GM18508 (cell line): ENCODE results near the gene CIAO1.
A peak's percentile ranks its signal among the peaks of the same experiment; 100 is the strongest.
"Not testable (repeated sequence)": the region's sequence is repeated elsewhere in the genome, so short reads cannot be mapped to it uniquely, and the experiment has no call there.

ENCODE experiments used
- ATAC-seq: cut with Tn5 transposase; IDR thresholded peaks from one replicate; pipeline ENCODE4 v1.9.1; 2021; ENCODE audit warnings: moderate number of reproducible peaks; ENCODE audit not compliant: insufficient read depth, unreplicated experiment

Gene CIAO1

DNA sequence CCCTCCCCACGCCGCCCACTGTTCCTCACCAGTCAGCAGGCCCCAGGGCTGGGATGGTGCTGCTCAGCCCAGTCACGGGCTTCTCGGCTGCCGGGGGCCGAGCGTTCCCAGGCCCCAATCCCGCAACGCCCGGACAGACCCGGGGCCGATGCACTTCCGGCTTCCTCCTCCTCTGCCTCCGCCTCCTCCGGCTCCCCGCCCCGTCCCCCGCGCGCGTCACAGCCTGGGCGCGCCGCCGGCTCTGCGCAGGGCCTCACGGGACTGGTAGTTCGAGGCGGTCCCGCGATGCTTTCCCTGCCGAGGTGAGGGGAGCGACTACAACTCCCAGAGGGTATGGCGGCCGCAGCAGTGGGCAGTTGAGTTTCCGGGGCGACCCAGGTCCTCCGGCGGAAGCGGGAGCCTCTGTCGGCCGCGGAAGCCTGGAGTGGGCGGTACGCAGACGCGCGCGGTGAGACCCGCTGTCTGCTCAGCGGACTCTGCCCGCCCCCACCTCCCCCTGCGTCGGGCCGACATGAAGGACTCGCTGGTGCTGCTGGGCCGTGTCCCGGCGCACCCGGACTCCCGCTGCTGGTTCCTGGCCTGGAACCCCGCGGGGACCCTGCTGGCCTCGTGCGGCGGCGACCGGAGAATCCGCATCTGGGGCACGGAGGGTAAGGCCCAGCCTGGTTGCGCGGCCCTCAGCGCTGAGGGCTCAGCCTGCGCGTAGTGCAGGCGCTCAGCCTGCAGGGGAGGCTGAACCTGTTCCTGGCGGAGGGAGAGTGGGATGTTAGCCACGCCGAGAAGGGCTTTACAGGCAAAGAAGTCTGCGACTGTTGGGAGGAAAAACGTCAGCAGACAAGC, at the start of gene CIAO1, which contains the start of gene TMEM127:
Gene CIAO1 (plus strand): TSS at position 386 of the 840 bp plus-strand sequence. CDS start 126 bp downstream, at position 512.
Gene TMEM127 (minus strand): TSS at position 158 of the 840 bp plus-strand sequence. CDS start 616 bp downstream, outside the sequence.
- peak; percentile 75 for ATAC-seq

- ATAC-seq = no peak
Measured at GRCh38 chr2:96218508-96219131, 47.4 kb upstream of the CIAO1 start.

- ATAC-seq = not testable (repeated sequence)
Measured at GRCh38 chr2:96219959-96220358, 46.1 kb upstream of the CIAO1 start.

DNA sequence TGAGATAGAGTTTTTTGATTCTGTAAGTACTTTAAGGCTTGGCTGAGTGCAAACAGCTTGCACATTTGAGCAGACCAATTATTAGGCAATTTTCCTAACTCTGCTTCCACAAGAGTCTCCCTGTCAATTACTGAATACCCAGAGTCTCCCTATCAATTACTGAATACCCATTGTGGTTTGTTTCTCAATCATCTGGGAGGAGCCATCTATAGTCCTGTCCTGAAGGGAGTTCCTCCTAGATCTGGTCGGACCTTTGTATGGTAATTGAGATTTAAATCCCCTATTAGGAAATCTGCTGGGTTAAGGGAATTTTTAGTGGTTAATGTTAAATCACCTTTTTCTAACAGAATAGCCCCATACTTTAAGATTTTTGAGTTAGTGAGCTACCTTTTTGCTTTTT, 44.9 kb upstream of the CIAO1 start:
- ATAC-seq = not testable (repeated sequence)

DNA sequence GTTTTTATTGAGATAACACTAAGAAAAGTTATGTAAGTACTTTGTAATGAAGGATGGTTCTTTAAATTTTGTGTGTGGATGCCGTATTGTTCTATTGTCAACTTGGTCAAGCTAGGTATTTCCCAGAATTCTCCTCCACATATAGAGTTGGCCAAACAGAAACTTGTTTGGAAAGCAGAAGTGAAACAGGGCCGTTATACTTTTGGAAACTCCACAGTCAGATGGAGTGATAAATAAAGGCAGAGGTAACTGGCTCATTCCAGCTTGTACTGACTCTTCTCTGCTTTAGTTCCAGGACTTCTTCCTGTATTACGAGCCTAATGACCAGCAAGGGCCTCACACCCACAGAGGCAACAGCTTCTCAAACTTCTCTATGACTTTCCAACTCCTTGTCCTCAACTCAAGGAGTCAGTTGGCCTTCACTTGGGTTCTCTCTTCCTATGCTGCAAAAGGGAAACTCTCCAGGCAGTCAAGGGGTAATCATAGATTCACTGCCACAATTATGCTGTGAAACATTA, 41.0 kb upstream of the CIAO1 start:
- ATAC-seq = peak; percentile 48

GRCh38 chr2:96231316-96231715, 34.7 kb upstream of the CIAO1 start:
- ATAC-seq = no peak

DNA sequence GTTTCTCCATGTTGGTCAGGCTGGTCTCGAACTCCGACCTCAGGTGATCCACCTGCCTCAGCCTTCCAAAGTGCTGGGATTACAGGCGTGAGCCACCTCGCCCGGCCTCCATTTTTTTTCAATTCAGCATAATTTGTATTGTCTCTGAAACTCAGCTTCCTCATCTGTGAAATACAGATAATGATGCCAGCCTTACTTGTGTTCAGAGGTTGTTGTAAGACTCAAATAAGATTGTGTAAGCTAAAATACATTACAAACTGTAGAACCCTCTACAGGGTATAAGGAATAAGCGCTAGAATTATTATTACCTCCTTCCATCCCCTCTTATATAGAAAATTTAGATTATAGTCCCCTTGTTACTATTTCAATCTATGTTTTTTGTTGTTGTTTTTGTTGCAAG, 32.6 kb upstream of the CIAO1 start:
- ATAC-seq = no peak

- no peak for ATAC-seq
Measured at GRCh38 chr2:96233880-96234316, 32.1 kb upstream of the CIAO1 start.

- no peak for ATAC-seq
Measured at GRCh38 chr2:96236882-96237281, 29.1 kb upstream of the CIAO1 start.

- ATAC-seq = no peak
Measured at GRCh38 chr2:96238266-96238665, 27.8 kb upstream of the CIAO1 start.

DNA sequence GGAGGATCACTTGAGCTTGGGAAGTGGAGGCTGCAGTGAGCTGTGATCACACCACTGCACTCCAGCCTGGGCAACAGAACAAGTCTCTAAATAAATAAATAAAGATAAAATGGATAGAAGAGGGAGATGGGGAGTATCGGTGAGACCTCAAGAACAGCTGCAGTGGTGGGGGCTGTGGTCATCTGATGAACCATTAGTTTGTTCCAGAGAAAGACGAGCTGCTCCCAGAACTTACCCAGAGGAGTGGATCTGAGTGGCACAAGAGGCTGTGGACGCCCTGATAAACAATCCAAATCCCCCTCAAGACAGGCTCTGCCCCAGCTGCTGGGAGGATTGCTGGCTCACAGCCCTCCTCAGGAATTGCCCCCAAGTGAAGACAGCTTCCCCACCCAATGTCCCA, 26.9 kb upstream of the CIAO1 start:
- ATAC-seq = no peak

DNA sequence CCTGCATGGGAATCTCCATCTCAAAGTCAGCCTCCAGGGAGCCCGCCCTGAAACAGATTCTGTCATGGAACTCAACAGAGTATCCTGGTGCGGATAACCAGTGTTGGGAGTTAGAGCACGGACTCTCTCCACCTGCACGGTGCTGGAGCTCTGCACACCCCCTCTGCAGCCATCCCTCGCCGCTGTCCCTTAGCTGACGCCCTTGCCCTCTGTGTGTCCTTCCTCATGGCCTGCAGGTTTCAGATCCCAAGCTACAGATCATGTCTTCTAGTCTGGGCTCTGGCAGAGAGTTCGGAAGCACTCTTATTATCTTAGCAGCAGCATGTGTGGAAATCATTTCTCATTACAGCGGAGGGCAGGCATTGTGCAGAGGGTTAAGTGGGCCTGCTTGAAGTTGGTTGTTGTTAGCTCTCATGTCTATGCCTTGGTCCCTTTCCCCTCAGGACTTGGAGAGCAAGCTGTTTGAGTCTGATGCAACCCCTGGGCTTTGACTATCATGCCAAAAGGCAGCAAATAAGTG, 26.2 kb upstream of the CIAO1 start:
- no peak for ATAC-seq

GRCh38 chr2:96240341-96241038, 25.5 kb upstream of the CIAO1 start:
- ATAC-seq = no peak

DNA sequence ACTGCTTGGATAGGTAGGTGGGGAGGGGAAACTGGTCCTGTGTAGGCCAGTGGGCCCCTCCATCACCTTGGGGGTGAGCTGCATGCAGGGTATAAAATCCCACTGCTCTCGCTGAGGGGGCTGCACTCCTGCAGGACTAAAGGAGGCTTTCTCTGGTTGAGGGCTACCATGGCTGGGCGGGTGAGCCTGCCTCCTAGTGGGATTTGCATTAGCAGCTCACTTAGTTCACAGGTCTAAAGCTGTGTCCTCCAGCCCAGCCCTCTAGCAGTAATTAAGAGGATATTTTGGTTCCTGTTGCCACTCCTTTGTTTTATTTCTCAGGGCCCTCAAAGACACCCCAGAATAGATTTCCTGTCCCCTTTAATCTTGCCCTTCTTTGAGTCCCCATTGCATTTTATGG, 24.8 kb upstream of the CIAO1 start:
- no peak for ATAC-seq

DNA sequence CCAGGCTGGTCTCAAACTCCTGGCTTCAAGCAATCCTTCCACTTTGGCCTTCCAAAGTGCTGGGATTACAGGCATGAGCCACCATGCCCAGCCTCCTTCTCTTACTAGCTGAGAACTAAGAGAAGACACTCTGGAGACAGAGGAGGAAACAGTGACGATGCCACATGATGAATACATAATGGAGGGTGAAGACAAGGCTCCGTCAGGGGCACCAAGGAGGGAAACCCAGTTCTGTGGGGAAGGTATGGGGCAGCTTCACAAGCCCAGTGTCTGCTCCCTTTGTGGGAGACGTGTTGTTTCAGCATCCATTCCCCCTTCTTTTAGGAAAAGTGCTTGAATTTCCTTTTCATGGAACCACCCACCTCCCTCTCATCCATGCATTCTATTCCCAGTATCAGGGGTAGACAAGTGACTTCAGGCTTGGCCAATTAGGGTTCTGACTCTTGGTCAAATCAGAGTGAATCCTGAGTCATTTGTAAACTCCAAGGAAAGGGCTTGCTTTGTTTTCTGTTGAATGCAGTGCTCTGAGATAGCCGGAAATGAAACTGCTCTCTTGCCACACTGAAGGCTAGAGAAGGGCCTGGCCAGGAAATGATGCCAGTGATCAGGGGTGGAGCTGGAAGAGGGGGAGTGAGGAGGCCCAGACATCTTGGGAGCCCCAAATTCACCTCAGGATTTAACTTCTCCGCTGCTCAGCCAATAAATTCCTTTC, 24.0 kb upstream of the CIAO1 start:
- peak; percentile 75 for ATAC-seq

GRCh38 chr2:96243843-96244242, 22.2 kb upstream of the CIAO1 start:
- ATAC-seq = no peak

DNA sequence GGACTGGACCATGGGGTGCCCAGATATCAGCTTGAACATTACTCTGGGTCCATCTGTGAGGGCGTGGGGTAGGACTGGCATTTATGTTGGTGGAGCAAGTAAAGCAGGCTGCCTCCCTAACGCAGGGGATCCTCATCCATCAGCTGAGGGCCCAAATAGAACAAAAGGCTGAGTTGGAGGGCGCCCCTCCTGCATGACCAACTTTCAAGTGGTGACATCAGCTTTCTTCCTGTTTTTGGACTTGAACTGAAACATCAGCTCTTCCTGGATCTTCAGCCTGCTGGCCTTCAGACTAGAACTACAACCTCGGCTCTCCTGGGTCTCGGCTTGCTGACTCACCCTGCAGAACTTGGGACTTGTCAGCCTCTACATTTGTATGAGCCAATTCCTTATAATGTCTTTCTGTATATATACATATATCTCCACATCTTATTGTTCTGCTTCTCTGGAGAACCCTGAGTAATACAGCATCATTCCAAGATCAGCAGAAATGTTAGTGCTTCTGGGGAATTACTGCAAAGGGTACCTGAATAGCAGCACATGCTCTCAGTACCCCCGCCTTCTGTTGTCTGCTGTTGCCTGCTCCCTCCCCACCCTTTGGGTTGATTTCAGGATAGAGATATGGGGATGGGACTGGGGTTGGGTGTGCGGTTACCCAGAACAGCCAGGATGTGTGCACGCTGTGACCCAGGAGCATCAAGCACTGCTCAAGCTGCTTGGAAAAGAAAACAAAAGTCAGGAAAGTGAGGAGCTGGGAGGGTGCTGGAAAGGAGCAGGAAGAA, 20.2 kb upstream of the CIAO1 start:
- ATAC-seq = no peak

DNA sequence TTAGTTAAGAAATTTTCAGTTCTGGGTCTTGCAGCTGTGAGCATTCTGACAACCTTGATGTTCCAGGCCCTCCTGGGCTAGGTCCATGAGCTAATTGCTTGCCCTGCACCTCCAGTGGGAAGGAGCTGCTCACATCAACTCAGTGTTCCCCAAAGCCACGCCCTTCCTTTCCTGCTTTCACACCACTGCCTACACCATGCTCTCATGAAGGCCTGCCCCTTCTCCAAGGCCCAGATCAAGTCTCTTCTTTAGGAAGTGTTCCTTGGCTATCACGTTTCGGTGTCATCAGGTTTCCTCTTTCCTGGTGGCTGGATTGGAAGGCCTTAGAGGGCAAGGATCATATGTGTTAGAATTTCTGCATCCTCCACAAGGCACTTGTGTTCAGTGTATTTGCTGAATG, 19.0 kb upstream of the CIAO1 start:
- ATAC-seq = no peak

- no peak for ATAC-seq
Measured at GRCh38 chr2:96247896-96248295, 18.1 kb upstream of the CIAO1 start.
